ENCODE results near the gene RGS8.
"Not testable (repeated sequence)": the region's sequence is repeated elsewhere in the genome, so short reads cannot be mapped to it uniquely, and the experiment has no call there.

Gene RGS8

GRCh38 chr1:182703539-182703938, 19.2 kb upstream of the RGS8 start:
- in situ Hi-C loops (cut with HindIII; ENCODE audit: low sequenced_read_pairs) = no loop called here
- DNase-seq (ENCODE audit: low read depth, low spot score) = no peak
- H3K4me3 ChIP-seq (ENCODE audit: low read depth, low read length) = no peak overlapping the region
- no peak for TF ChIP-seq CTCF (IDR thresholded peaks at IDR 0.05; ENCODE audit: low read depth, low read length)

GRCh38 chr1:182702826-182703524, 18.6 kb upstream of the RGS8 start:
- TF ChIP-seq CTCF (IDR thresholded peaks at IDR 0.05; ENCODE audit: low read depth, low read length) = no peak
- no peak for DNase-seq (ENCODE audit: low read depth, low spot score)
- in situ Hi-C loops (cut with HindIII; ENCODE audit: low sequenced_read_pairs) = no loop called here
- H3K4me3 ChIP-seq (ENCODE audit: low read depth, low read length) = no peak overlapping the region

- in situ Hi-C loops (cut with HindIII; ENCODE audit: low sequenced_read_pairs) = no loop called here
- no peak for TF ChIP-seq CTCF (IDR thresholded peaks at IDR 0.05; ENCODE audit: low read depth, low read length)
- no peak overlapping the region for H3K4me3 ChIP-seq (ENCODE audit: low read depth, low read length)
- no peak for DNase-seq (ENCODE audit: low read depth, low spot score)
Measured at GRCh38 chr1:182700351-182700709, 15.9 kb upstream of the RGS8 start.

- in situ Hi-C loops (cut with HindIII; ENCODE audit: low sequenced_read_pairs) = no loop called here
- peak; percentile 35 for DNase-seq (ENCODE audit: low read depth, low spot score)
- no peak for TF ChIP-seq CTCF (IDR thresholded peaks at IDR 0.05; ENCODE audit: low read depth, low read length)
- H3K4me3 ChIP-seq (ENCODE audit: low read depth, low read length) = no peak overlapping the region
Measured at GRCh38 chr1:182699393-182700350, 15.3 kb upstream of the RGS8 start.

GRCh38 chr1:182698971-182699370, 14.6 kb upstream of the RGS8 start:
- TF ChIP-seq CTCF (IDR thresholded peaks at IDR 0.05; ENCODE audit: low read depth, low read length) = no peak
- H3K4me3 ChIP-seq (ENCODE audit: low read depth, low read length) = no peak overlapping the region

GRCh38 chr1:182693139-182693538, 8.8 kb upstream of the RGS8 start:
- H3K4me3 ChIP-seq (ENCODE audit: low read depth, low read length); in situ Hi-C loops (cut with HindIII; ENCODE audit: low sequenced_read_pairs); DNase-seq (ENCODE audit: low read depth, low spot score): not testable (repeated sequence)

More at GRCh38 chr1:182698971-182699370, 14.6 kb upstream of the RGS8 start:
- in situ Hi-C loops (cut with HindIII; ENCODE audit: low sequenced_read_pairs) = no loop called here
- no peak for DNase-seq (ENCODE audit: low read depth, low spot score)

Data from astrocyte of the spinal cord (primary cell).